NCI-H82 treated with DMSO at 0.1 percent for 48 hours (cell line): ENCODE measurements around the gene RGPD3.
"Not testable (repeated sequence)": the region's sequence is repeated elsewhere in the genome, so short reads cannot be mapped to it uniquely, and the experiment has no call there.

ENCODE experiments used
- DNase-seq: peaks from one replicate; lab custom pipeline; 2025; ENCODE audit not compliant: unreplicated experiment; lab: John Stamatoyannopoulos, UW

RGPD3 gene

GRCh38 chr2:106486551-106487385 is 18.6 kb upstream of the RGPD3 start, which contains the start of gene CD8B2:
TSS of gene CD8B2 (plus strand) at chr2:106487364. CDS start at chr2:106487427, 63 bp downstream.
- DNase-seq: not testable (repeated sequence)

DNA sequence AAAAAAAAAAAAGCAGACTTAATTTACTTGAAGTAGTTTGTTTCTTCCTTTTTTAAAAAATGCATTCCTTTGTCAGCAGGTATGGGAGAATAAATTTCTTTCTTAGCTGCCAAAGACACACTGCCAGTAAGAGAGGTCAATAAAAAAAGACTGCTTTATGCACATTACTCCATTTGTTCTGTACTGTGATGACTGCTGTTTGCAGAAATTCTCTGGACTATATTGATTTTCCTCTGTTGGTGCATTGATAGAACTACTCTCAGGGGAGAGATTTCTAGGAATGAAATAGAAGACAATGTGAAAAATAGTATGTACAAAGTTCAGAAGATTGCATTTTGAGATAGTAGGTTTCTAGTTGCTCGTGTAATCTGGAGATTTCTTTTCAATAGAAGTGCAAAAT is 11.3 kb upstream of the RGPD3 start:
- not testable (repeated sequence) for DNase-seq

DNA sequence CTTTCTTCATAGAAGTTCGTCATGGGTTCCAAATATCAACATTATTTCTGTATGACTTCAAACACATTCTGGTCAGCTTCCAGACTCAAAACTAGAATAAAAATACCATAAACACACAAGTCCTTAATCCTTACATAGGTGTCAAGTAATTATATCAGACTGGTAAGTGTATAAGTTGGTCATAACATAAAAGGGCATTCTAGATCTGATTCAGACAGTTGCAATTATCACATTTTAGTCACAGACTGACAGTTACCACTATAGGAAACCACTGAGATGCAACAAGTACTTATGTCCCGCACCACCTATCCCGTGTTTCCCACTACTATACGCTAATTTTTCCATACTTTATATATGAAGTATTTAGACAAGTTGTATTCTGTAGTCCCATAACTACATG is 9.4 kb upstream of the RGPD3 start:
- DNase-seq: not testable (repeated sequence)

- not testable (repeated sequence) for DNase-seq
Measured at GRCh38 chr2:106470658-106471057, 2.4 kb upstream of the RGPD3 start.

DNA sequence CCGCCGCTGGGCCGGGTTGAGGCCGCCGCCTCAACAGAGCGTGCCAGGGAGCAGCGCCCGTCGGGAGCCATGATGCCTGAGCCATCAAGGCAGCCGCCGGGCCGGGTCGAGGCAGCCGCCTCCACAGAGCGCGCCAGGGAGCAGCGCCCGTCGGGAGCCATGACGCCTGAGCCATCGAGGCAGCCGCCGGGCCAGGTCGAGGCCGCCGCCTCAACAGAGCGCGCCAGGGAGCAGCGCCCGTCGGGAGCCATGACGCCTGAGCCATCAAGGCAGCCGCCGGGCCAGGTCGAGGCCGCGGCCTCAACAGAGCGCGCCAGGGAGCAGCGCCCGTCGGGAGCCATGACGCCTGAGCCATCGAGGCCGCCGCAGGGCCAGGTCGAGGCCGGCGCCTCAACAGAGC is 697 bp downstream of the RGPD3 start:
- not testable (repeated sequence) for DNase-seq

- not testable (repeated sequence) for DNase-seq
Measured at GRCh38 chr2:106461882-106462281, 6.3 kb downstream of the RGPD3 start.

DNA sequence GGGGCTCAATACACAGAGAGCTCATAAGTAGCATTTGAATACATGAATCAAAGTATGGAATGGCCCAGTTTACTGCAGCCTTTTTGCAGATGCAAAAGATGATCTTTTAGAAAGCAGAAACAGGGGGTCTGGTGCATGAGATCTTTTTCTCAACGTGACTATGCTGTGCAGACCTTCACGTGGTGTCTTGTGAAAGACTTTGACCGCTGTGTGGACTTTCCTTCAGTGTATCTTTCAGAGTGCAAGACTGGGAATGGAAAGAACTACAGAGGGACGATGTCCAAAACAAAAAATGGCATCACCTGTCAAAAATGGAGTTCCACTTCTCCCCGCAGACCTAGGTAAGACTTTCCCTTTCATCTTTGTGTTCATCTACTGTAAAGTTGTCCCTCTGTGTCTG is 77.5 kb downstream of the RGPD3 start:
- DNase-seq: not testable (repeated sequence)

DNA sequence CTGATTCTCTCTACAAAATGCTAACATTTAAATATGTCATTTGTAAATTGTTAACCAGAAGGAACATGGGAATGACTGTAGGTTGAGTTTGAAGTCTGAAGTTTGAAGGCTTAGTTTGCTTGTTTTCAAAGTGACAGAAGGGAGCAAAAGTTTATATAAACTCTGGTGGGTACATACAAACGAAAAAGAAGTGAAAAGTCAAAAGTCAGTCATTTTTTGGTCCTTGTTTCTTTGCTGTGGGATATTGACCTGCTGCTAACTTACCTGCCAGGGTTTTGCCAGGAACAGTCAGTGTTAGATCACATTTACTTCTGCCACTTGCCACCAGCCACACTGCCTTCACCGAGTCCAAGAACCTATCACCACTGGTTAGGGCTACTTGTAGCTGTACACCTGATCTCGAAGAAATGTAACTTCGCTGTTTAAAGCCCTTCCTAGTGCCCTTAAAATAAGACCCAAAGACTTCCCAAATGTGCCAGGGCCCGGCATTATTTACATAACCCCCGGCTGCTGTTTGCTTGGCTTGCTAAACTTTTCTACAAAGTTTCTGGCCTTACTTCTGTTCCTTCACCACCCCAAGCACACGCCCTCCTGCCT is 79.3 kb downstream of the RGPD3 start:
- DNase-seq: not testable (repeated sequence)

DNA sequence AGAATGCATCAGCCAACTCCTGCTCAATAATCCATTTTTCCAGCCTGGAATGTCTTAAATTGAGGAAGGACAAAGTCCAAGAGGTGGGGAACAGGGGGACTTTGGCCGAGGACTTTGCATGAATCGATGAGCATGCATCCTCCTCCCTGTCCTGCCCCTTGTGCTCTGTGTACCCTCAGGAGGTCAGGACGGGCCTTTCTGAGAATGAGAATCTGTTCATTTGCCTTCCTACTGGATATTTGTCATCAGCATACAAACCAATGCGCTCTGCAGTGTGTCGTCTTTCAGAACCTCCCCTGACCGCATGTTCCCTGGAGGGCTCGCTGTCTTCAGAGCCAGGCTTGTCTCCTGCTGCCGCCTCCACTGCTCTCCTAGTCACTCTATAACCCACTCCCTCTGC is 83.7 kb downstream of the RGPD3 start:
- DNase-seq: not testable (repeated sequence)

DNA sequence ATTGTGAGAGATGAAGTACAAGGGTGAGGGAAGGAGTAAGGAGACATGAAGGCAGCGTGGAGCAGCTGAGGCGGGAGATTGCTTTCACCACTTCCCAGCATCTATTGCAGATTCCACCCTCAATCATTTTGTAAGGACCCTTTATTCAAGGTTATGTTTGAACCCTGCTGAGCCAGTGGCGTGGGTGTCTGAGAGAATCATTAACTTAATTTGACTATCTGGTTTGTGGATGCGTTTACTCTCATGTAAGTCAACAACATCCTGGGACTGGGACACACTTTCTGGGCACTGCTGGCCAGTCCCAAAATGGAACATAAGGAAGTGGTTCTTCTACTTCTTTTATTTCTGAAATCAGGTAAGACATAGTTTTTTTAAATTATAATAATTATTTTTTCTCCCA is 86.3 kb downstream of the RGPD3 start:
- not testable (repeated sequence) for DNase-seq

DNA sequence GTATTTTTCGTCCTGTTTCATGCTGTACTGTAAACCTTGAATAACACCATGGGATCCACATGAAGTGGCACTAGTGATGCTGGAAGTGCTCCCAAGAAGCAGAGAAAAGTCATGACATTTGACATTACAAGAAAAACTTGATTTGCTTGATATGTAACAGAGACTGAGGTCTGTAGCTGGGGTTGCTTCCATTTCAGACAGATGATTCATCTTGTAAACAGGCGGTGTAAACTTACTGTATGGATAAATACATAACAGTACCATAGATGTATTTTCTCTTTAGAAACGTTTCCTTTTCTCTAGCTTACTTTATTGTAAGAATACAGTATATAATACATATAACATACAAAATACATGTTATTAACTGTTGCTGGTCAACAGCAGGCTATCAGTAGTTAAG is 88.6 kb downstream of the RGPD3 start:
- not testable (repeated sequence) for DNase-seq

GRCh38 chr2:106369182-106369581 is 99.0 kb downstream of the RGPD3 start:
- DNase-seq: not testable (repeated sequence)

DNA sequence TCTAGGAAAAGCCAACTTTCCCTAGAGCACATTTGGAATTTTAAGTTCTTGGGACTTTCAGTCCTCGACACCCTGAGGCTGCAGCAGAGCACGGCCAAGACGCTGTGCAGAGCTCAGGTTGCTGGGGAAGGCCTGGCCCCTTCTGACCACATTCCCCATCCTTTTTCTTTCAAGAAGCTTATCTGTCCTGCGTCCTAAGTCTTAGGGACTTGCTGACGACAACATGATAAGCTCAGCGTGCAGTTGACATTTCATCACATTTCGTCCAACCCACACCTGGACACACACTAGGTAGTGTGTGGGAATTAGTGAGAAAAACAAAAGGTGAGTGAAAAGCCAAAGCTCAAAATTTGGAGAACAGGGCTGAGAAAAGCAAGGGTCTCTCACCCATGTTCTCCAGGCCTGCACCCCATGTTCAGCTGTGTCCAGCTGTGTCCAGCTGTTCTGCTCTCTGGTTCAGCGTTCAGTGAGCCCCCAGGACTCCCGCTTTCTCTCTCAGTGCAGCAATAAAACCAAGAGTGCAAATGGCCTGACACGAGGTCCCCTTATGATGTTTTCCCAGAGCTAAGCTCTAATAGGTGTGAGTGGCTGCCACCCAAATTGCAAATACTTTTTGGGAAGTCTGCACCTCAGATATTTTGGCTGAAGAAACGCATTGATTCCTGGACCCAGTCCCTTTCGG is 101.9 kb downstream of the RGPD3 start:
- peak; percentile 38 for DNase-seq

- DNase-seq: no peak
Measured at GRCh38 chr2:106363791-106364190, 104.4 kb downstream of the RGPD3 start.

DNA sequence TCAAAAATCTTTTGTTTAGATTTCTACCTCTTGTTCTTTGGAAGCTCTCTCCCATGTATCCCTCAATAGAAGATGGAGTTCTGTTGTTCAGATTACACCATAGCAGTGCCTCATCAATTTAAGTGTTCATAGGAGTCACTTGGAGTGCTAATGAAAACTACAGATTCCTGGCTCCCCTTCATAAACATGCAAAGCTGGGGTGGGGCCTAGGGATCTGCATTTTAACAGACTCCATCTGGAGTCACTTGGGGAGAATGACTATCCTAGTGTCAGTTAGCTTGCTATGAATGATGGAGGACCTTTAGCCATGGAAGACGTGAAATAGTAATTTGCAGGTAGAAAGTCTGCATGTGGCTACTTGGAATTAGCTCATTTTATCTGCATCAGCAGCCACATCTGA is 105.4 kb downstream of the RGPD3 start:
- no peak for DNase-seq

DNA sequence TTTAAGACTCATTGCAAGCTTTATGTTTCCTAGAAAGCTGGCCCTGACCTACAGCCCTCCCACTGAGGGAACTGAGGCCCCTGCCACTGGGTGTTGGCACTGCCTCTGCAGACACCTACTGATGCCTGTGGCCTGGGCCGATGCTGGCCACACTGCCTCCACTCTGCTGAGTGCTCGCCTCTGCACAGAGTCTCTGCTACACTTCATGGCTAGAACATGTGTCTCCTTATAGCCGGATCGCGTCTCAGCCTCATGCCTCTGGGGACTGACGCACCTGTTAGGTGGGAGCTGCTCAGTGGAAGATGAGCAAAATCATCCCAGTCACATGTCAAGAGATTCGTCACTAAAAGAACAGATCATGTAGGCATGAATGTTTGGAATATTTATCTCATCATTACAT is 108.7 kb downstream of the RGPD3 start:
- DNase-seq: no peak

- DNase-seq: no peak
Measured at GRCh38 chr2:106358521-106358920, 109.7 kb downstream of the RGPD3 start.

DNA sequence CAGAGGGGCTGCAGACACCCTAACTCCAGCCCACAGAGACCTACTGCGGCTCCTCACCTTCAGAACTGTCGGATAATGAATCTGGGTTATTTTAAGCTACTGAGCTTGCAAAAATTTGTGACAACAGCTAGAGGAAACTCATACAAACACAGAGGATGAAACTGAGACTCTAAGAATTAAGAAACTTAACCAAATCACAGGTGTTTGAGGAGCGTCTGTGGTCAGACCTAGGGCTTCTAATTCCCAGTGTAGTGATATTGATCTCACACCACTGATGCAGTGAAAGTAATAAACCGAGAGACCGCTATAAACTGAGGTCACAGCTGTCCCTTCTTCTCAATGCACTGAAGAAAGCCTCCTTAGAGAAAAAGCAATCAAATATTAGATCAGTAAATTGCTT is 110.1 kb downstream of the RGPD3 start:
- DNase-seq: no peak

DNA sequence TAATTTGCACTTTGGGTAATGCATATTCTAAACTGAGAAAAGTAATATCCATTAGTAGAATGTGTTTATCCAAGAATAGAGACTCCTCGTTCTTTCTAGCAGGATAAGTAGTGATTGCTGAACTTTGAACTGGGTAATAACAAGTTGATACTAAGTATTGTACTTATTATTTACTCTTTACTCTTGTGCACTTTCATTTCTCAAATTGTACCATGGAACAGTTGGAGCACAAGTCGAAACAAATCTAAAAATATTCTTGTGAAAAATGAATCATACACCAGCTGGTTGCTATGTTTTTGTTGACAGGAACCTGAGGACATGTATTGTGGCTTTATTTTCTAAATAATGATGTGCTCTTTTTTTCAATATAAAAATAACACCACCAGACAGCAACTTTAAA is 111.9 kb downstream of the RGPD3 start:
- no peak for DNase-seq

DNA sequence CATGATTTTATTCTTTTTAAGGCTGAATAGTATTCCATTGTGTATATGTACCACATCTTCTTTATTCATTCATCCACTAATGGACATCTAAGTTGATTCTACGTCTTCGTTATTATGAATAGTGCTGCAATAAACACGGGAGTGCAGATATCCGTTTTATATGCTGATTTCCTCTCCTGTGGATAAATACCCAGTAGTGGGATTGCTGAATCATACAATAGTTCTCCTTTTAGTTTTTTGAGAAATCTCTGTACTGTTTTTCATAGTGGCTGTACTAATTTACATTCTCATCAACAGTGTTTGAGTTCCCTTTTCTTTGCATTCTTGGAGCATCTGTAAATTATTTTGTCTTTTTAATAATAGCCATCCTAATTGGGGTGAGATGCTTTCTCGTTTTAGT is 114.5 kb downstream of the RGPD3 start:
- no peak for DNase-seq

GRCh38 chr2:106350980-106351379 is 117.2 kb downstream of the RGPD3 start:
- DNase-seq: no peak

- DNase-seq: no peak
Measured at GRCh38 chr2:106344302-106344701, 123.9 kb downstream of the RGPD3 start.
